HepG2 (cell line): ENCODE measurements around the gene MCM3. TPM values are rescaled to one million over a fixed set of nuclear protein-coding genes. Genes with fewer than 3 reads are reported as not detected.

ENCODE experiments used
- BHLHE40 ChIP-seq: IDR thresholded peaks from 2 replicates; pipeline ENCODE4 v1.6.1; 2011; ENCODE audit warnings: low read length, improper control_type of control experiment
- FOSL2 ChIP-seq: sonication (generic); formaldehyde crosslinking; IDR thresholded peaks from 2 replicates; pipeline ENCODE4 v1.4.0; 2020; ENCODE audit warnings: missing genetic modification reagents
- GLI4 ChIP-seq: sonication (generic); formaldehyde crosslinking; IDR thresholded peaks from 2 replicates; pipeline ENCODE4 v1.5.1; 2020; ENCODE audit warnings: missing genetic modification reagents, mild to moderate bottlenecking, moderate library complexity, borderline replicate concordance
- HDAC2 ChIP-seq: sonication (generic); formaldehyde crosslinking; IDR thresholded peaks from 2 replicates; pipeline ENCODE4 v1.4.0; 2020; ENCODE audit warnings: missing genetic modification reagents
- NCOR1 ChIP-seq: fragments of 200-600 bp; sonication (generic); IDR thresholded peaks from 2 replicates; pipeline ENCODE4 v1.7.0; 2017; ENCODE audit warnings: antibody characterized with exemption, low read length, borderline replicate concordance
- NR2F1 ChIP-seq, 2 experiments: fragments of 450-650 bp in 1 of 2; formaldehyde crosslinking in 1 of 2; IDR thresholded peaks; 2 replicates each; pipeline versions ENCODE4 v1.5.0 to v1.6.1; 2016 to 2020; ENCODE audit warnings: mild to moderate bottlenecking in 1 of 2, missing compliant biosample characterization in 1 of 2, missing genetic modification reagents in 1 of 2, moderate library complexity in 1 of 2
- RBFOX2 ChIP-seq: fragments of 200-400 bp; formaldehyde crosslinking; IDR thresholded peaks from 2 replicates; pipeline ENCODE4 v1.6.1; 2017; ENCODE audit warnings: low read depth, mild to moderate bottlenecking, low read length
- SMAD3 ChIP-seq: sonication (generic); formaldehyde crosslinking; IDR thresholded peaks from 2 replicates; pipeline ENCODE4 v1.4.0; 2020; ENCODE audit warnings: missing genetic modification reagents
- SMC3 ChIP-seq: IDR thresholded peaks from 2 replicates; pipeline ENCODE4 v1.6.1; 2011; ENCODE audit warnings: low read length, improper control_type of control experiment
- SOX5 ChIP-seq: IDR thresholded peaks from 2 replicates; pipeline ENCODE4 v1.6.1; 2016; ENCODE audit warnings: borderline replicate concordance
- STAG1 ChIP-seq: sonication (generic); formaldehyde crosslinking; IDR thresholded peaks from 2 replicates; pipeline ENCODE4 v1.4.0; 2020; ENCODE audit warnings: missing genetic modification reagents
- TOPORS ChIP-seq: sonication (generic); formaldehyde crosslinking; IDR thresholded peaks from 2 replicates; pipeline ENCODE4 v1.8.0; 2023; ENCODE audit warnings: mild to moderate bottlenecking, missing genetic modification reagents
- U2AF2 ChIP-seq: fragments of 200-400 bp; formaldehyde crosslinking; IDR thresholded peaks from 2 replicates; pipeline ENCODE4 v1.6.1; 2017; ENCODE audit warnings: low read depth, mild to moderate bottlenecking, low read length
- ZNF263 ChIP-seq: sonication (generic); formaldehyde crosslinking; IDR thresholded peaks from 2 replicates; pipeline ENCODE4 v1.4.0; 2020; ENCODE audit warnings: missing genetic modification reagents
- ZSCAN5A ChIP-seq: sonication (generic); formaldehyde crosslinking; IDR thresholded peaks from 2 replicates; pipeline ENCODE4 v1.8.0; 2022; ENCODE audit warnings: mild to moderate bottlenecking, missing genetic modification reagents, borderline replicate concordance
- polyA plus RNA-seq, 8 experiments: library from polyadenylated mRNA; depleted of rRNA in 3 of 8; stranded (reverse) in 7 of 8; unstranded in 1 of 8; fragments of >200 nt; fragmentation: Illumina TruSeq in 4 of 8; extraction: Trizol in 4 of 8; gene quantifications; 2 replicates each; pipeline versions ENCODE4 v1.2.1 to v1.2.3, GENCODE V29; 2011 to 2016; ENCODE audit warnings: low read depth in 4 of 8, missing spikeins in 1 of 8, mixed read lengths in 1 of 8; ENCODE audit not compliant: insufficient read depth in 1 of 8
- total RNA-seq, 5 experiments: library from RNA; depleted of rRNA; stranded (reverse); fragments of >200 nt; fragmentation: Illumina TruSeq; extraction: Trizol; gene quantifications; 2 replicates each; pipeline ENCODE4 v1.2.3, GENCODE V29; 2016; ENCODE audit warnings: low read depth in 1 of 5
- TF ChIP-seq, protein P1 (sequence below): sonication (generic); formaldehyde crosslinking; IDR thresholded peaks from 2 replicates; pipeline ENCODE4 v1.4.0; 2020; ENCODE audit warnings: missing genetic modification reagents, mild to moderate bottlenecking, borderline replicate concordance
- TF ChIP-seq, protein P2 (sequence below): sonication (generic); formaldehyde crosslinking; IDR thresholded peaks from 2 replicates; pipeline ENCODE4 v1.5.0; 2020; ENCODE audit warnings: mild to moderate bottlenecking, missing genetic modification reagents, borderline replicate concordance

MCM3 gene
- total and polyA plus RNA-seq, 2 of the 13 experiments (the other 11 are each of a cell fraction or from before 2014, with no cell fraction given): 164 to 288 TPM

DNA sequence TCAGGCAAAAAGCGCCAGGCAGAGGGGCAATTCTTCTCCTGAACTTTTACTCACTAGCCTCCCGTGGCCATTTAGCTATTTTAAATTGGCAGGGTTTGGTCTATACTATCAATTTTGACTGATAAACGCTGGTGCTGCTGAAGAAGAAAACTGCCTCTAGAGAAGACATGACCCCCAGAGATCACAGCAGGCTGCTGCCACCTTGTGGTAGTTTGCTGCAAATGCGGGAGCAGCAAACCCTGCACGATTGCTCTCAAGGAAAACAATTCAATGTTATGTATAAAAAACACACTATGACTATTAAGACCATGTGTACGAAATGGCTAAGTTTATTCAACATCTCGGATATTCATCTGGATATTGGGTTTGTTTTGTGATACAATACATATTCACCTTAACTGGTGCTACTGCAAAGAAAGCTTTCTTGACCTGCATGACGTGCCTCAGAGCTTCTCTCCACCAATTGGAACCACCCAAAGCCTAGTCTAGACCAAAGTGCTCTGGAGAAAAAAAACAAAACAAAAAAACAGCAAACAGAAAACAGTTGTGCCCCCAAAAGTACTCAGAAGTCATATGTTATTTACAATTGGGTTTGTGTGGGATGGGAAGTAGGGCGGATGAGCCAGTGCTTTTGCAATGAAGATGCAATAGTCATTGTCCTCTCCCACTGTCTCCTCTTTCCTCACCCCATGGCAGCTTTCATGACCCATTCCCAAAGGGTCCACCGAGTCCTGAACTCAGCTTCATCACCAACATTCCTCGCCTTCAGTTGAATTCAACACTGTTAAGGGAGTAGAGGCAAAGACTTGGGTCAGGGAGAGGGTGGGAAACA lies 20.6 kb downstream of the MCM3 start (continued):
- TF ChIP-seq, protein P1, sequence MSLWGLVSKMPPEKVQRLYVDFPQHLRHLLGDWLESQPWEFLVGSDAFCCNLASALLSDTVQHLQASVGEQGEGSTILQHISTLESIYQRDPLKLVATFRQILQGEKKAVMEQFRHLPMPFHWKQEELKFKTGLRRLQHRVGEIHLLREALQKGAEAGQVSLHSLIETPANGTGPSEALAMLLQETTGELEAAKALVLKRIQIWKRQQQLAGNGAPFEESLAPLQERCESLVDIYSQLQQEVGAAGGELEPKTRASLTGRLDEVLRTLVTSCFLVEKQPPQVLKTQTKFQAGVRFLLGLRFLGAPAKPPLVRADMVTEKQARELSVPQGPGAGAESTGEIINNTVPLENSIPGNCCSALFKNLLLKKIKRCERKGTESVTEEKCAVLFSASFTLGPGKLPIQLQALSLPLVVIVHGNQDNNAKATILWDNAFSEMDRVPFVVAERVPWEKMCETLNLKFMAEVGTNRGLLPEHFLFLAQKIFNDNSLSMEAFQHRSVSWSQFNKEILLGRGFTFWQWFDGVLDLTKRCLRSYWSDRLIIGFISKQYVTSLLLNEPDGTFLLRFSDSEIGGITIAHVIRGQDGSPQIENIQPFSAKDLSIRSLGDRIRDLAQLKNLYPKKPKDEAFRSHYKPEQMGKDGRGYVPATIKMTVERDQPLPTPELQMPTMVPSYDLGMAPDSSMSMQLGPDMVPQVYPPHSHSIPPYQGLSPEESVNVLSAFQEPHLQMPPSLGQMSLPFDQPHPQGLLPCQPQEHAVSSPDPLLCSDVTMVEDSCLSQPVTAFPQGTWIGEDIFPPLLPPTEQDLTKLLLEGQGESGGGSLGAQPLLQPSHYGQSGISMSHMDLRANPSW (CRISPR knock-in tag): no peak
- TF ChIP-seq HDAC2 (CRISPR knock-in tag): no peak
- no peak for TF ChIP-seq BHLHE40
- TF ChIP-seq TOPORS (CRISPR knock-in tag): 0 out of 2 replicates have a peak, but pooled peaks have one; percentile 44
- no peak for TF ChIP-seq U2AF2
- peak; percentile 90 for TF ChIP-seq STAG1 (CRISPR knock-in tag)
- TF ChIP-seq SOX5 (CRISPR knock-in tag): no peak
- peak; percentile 96 for TF ChIP-seq SMC3
- TF ChIP-seq NR2F1 (CRISPR knock-in tag; IDR thresholded peaks at IDR 0.05): peak in 1 of 2 experiments; percentile 48; a peak in 1 of 4 replicates
- no peak for TF ChIP-seq GLI4
- TF ChIP-seq, protein P2, sequence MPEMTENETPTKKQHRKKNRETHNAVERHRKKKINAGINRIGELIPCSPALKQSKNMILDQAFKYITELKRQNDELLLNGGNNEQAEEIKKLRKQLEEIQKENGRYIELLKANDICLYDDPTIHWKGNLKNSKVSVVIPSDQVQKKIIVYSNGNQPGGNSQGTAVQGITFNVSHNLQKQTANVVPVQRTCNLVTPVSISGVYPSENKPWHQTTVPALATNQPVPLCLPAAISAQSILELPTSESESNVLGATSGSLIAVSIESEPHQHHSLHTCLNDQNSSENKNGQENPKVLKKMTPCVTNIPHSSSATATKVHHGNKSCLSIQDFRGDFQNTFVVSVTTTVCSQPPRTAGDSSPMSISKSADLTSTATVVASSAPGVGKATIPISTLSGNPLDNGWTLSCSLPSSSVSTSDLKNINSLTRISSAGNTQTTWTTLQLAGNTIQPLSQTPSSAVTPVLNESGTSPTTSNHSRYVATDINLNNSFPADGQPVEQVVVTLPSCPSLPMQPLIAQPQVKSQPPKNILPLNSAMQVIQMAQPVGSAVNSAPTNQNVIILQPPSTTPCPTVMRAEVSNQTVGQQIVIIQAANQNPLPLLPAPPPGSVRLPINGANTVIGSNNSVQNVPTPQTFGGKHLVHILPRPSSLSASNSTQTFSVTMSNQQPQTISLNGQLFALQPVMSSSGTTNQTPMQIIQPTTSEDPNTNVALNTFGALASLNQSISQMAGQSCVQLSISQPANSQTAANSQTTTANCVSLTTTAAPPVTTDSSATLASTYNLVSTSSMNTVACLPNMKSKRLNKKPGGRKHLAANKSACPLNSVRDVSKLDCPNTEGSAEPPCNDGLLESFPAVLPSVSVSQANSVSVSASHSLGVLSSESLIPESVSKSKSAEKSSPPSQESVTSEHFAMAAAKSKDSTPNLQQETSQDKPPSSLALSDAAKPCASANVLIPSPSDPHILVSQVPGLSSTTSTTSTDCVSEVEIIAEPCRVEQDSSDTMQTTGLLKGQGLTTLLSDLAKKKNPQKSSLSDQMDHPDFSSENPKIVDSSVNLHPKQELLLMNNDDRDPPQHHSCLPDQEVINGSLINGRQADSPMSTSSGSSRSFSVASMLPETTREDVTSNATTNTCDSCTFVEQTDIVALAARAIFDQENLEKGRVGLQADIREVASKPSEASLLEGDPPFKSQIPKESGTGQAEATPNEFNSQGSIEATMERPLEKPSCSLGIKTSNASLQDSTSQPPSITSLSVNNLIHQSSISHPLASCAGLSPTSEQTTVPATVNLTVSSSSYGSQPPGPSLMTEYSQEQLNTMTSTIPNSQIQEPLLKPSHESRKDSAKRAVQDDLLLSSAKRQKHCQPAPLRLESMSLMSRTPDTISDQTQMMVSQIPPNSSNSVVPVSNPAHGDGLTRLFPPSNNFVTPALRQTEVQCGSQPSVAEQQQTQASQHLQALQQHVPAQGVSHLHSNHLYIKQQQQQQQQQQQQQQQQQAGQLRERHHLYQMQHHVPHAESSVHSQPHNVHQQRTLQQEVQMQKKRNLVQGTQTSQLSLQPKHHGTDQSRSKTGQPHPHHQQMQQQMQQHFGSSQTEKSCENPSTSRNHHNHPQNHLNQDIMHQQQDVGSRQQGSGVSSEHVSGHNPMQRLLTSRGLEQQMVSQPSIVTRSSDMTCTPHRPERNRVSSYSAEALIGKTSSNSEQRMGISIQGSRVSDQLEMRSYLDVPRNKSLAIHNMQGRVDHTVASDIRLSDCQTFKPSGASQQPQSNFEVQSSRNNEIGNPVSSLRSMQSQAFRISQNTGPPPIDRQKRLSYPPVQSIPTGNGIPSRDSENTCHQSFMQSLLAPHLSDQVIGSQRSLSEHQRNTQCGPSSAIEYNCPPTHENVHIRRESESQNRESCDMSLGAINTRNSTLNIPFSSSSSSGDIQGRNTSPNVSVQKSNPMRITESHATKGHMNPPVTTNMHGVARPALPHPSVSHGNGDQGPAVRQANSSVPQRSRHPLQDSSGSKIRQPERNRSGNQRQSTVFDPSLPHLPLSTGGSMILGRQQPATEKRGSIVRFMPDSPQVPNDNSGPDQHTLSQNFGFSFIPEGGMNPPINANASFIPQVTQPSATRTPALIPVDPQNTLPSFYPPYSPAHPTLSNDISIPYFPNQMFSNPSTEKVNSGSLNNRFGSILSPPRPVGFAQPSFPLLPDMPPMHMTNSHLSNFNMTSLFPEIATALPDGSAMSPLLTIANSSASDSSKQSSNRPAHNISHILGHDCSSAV (CRISPR knock-in tag): no peak
- TF ChIP-seq NCOR1: no peak
- no peak for TF ChIP-seq ZNF263
- TF ChIP-seq RBFOX2: no peak
- TF ChIP-seq SMAD3: peak; percentile 42; the same call in 1 of the 2 replicates
- TF ChIP-seq FOSL2 (CRISPR knock-in tag): peak; percentile 16; the same call in 1 of the 2 replicates
- TF ChIP-seq ZSCAN5A (CRISPR knock-in tag): peak; percentile 30; the same call in 1 of the 2 replicates
